ENCODE measurements around the gene PRKN.

The PRKN gene

GRCh38 chr6:162389343-162390085 is 338.1 kb downstream of the PRKN start:
- no peak for DNase-seq (ENCODE audit: low read depth)
- TF ChIP-seq CTCF (IDR thresholded peaks at IDR 0.05; ENCODE audit: low read depth, low read length, missing control alignments) = no peak

DNA sequence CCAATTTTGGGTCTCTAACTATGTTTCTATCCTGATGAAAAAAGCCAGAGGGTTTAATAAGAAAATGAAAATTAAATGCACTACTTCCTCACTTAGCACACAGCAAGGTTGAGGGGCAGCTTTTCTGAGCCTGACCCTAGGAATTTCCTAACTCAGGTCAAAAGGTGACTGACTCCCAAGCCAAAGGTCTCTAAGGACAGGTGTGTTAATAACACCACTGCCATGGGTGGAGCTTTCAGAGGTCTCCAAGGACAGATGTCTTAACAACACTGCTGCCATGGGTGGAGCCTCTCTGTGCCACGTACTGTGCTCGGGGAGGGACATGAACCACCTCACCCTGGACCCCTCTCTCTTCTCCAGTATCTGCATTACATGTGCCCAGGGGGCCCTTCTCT is 339.2 kb downstream of the PRKN start:
- TF ChIP-seq CTCF (IDR thresholded peaks at IDR 0.05; ENCODE audit: low read depth, low read length, missing control alignments) = no peak
- no peak overlapping the region for H3K4me3 ChIP-seq (ENCODE audit: low read depth, low read length)
- DNase-seq (ENCODE audit: low read depth) = no peak

More at GRCh38 chr6:162389343-162390085, 338.1 kb downstream of the PRKN start:
- no peak overlapping the region for H3K4me3 ChIP-seq (ENCODE audit: low read depth, low read length)

DNA sequence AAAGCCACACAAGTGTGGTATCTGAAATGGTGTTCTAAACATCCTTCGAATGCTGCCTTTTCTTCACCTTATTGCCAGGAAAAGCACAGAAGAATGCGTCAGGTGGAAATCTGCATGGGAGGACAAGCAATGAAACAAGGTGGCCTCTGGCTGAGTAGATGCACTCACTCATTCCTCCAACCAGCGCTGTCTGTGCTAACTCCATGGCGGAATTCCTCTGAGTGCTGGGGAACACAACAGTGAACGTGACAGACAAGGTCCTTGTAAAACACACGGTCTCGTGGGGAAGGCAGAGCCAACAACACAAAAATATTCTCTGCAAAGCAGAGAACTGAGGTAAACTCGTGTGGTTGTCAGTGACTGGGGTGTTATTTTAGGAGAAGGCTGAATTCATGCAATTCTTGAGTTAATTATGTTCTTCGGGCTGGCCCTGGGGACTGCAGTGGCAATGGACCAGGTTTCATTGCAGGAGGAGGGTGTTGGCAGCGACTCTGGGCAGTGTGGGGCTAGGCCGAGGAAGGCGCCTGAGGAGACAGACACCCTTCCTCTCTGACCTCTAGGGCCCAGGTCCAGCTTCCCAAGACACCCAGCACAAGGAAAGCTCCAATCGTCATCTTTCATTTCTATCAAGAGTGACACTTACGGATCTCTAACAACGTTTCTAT is 339.7 kb downstream of the PRKN start:
- no peak for DNase-seq (ENCODE audit: low read depth)
- H3K4me3 ChIP-seq (ENCODE audit: low read depth, low read length) = no peak overlapping the region
- TF ChIP-seq CTCF (IDR thresholded peaks at IDR 0.05; ENCODE audit: low read depth, low read length, missing control alignments) = no peak

DNA sequence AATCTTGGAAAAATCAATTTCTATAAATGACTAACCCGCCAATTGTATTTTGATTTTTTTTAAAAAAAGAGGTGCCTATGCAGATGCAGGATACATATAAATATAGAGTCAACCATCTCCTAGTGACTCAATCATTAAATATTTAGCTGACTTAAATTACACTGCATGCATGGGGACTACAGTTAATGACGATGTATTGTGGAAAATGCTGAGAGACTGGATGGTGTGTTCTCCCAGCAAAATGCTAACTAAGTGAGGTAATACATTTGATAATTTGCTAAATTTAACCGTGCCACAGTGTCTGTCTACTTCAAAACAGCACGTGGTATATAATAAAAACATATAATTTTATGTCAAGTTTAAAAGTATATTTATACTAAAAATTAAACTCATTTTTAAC is 341.6 kb downstream of the PRKN start:
- no peak overlapping the region for H3K4me3 ChIP-seq (ENCODE audit: low read depth, low read length)
- no peak for DNase-seq (ENCODE audit: low read depth)
- TF ChIP-seq CTCF (IDR thresholded peaks at IDR 0.05; ENCODE audit: low read depth, low read length, missing control alignments) = no peak

DNA sequence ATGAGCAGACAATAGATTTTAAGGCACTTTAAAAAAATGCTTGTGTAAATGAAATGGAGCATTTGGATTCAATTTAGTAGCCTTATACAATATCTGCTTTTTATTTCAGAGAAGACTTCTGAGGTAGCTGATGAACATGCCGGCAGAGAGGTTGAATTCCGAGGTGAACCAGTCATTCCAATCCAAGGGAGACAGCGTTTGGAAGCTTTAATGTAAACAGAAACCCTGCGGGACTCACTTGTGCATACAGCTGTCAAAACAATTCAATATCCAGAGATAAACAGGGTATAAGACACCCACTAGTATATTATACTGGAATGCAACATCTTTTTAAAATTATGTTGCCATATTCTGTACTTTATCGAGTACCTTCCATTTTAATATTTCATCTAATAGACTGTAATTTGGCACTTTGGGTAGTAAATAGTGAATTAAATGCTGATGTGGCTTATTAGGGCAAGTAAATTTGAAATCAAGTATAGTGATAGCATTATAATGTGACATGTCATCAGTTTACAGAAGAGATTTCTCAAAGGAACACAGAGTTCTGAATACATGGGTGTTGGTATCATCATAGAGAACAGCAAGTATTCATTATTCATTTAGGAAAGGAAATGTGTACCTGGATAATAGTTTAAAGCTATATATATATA is 347.7 kb downstream of the PRKN start:
- DNase-seq (ENCODE audit: low read depth) = no peak
- no peak overlapping the region for H3K4me3 ChIP-seq (ENCODE audit: low read depth, low read length)
- no peak for TF ChIP-seq CTCF (IDR thresholded peaks at IDR 0.05; ENCODE audit: low read depth, low read length, missing control alignments)

- TF ChIP-seq CTCF (IDR thresholded peaks at IDR 0.05; ENCODE audit: low read depth, low read length, missing control alignments) = no peak
- no peak overlapping the region for H3K4me3 ChIP-seq (ENCODE audit: low read depth, low read length)
- DNase-seq (ENCODE audit: low read depth) = no peak
These were observed 349.8 kb downstream of the PRKN start for GRCh38 chr6:162377735-162378134.

Data from GM12864 (cell line).